Tibial nerve (tissue), 4 donors: Measurements from ENCODE around the gene CYS1. TPM values are rescaled to one million over a fixed set of nuclear protein-coding genes. Genes with fewer than 3 reads are reported as not detected.

Experiments
- DNase-seq, 2 donors: peaks; one replicate each; pipeline ENCODE4 v3.0.0-alpha.2; 2019; ENCODE audit warnings: low spot score in 2 of 2
- H3K27ac ChIP-seq, 4 donors: fragments of 200-600 bp; sonication (generic) in 3 of 4; one replicate each; pipeline ENCODE4 v1.5.1; 2017 to 2019; ENCODE audit warnings: mild to moderate bottlenecking in 1 of 4
- H3K27me3 ChIP-seq, 2 donors: fragments of 200-600 bp; sonication (generic) in 1 of 2; one replicate each; pipeline versions ENCODE4 v1.5.1 to v1.6.0; 2017 to 2019
- H3K36me3 ChIP-seq, 3 donors: fragments of 200-600 bp; sonication (generic); one replicate each; pipeline ENCODE4 v1.5.1; 2018 to 2019
- H3K4me1 ChIP-seq, 4 donors: fragments of 200-600 bp; sonication (generic) in 3 of 4; one replicate each; pipeline ENCODE4 v1.5.1; 2017 to 2019
- H3K4me3 ChIP-seq, 4 donors: fragments of 200-600 bp; sonication (generic) in 3 of 4; one replicate each; pipeline ENCODE4 v1.5.1; 2017 to 2019; ENCODE audit warnings: mild to moderate bottlenecking in 1 of 4, moderate library complexity in 1 of 4
- H3K9me3 ChIP-seq, 4 donors: fragments of 200-600 bp; sonication (generic) in 3 of 4; one replicate each; pipeline ENCODE4 v1.5.1; 2017 to 2019
- CTCF ChIP-seq, 5 experiments: fragments of 200-600 bp in 3 of 5; fragments of 450-650 bp in 2 of 5; sonication (generic) in 3 of 5; IDR thresholded peaks; one replicate each; pipeline ENCODE4 v1.5.1; 2016 to 2019; ENCODE audit warnings: antibody characterized with exemption in 5 of 5, mild to moderate bottlenecking in 3 of 5, moderate library complexity in 2 of 5
- EP300 ChIP-seq, 2 donors: sonication (generic); formaldehyde crosslinking; IDR thresholded peaks; one replicate each; pipeline ENCODE4 v1.6.1; 2017; ENCODE audit warnings: antibody characterized with exemption in 2 of 2, mild to moderate bottlenecking in 1 of 2
- POLR2A ChIP-seq, 2 donors: fragments of 450-650 bp; IDR thresholded peaks; one replicate each; pipeline ENCODE4 v1.6.1; 2017; ENCODE audit warnings: antibody characterized with exemption in 2 of 2, mild to moderate bottlenecking in 2 of 2, moderate library complexity in 2 of 2
- whole genome bisulfite sequencing, 2 donors: methylation state at CpG; one replicate each; pipeline ENCODE4 v1.1.5; 2018; 5-methylcytosine and 5-hydroxymethylcytosine counted together
- total RNA-seq, 4 donors: library from RNA; depleted of rRNA; stranded (reverse); fragments of >200 nt; gene quantifications; one replicate each; pipeline ENCODE4 v1.1.0, GENCODE V29; 2016

The CYS1 gene
- total RNA-seq, 4 donors from 2014 or later, result 2.7 to 17.5 (median 10.9) TPM

GRCh38 chr2:10056439-10056838 is 23.8 kb downstream of the CYS1 start:
- TF ChIP-seq CTCF (IDR thresholded peaks at IDR 0.05) (no peak), POLR2A (IDR thresholded peaks at IDR 0.05) (no peak), EP300 (IDR thresholded peaks at IDR 0.05) (no peak)
- 68 to 69% methylated on average over 11 of the region's 11 CpGs for WGBS, 2 donors

GRCh38 chr2:10054976-10055375 is 25.2 kb downstream of the CYS1 start:
- H3K4me3 ChIP-seq, result no peak overlapping the region
- peaks cover 0 to 50% (median 0%) of the 10 kb centered on the region in 3 donors for H3K36me3 ChIP-seq
- H3K4me1 ChIP-seq, result peaks cover 0 to 59% (median 18%) of the 10 kb centered on the region in 4 donors
- 86 to 96% methylated on average over 7 of the region's 7 CpGs for WGBS, 2 donors
- H3K27ac ChIP-seq, result no peak overlapping the region
- no peak for TF ChIP-seq EP300 (IDR thresholded peaks at IDR 0.05)
- no peak for TF ChIP-seq CTCF (IDR thresholded peaks at IDR 0.05)
- TF ChIP-seq POLR2A (IDR thresholded peaks at IDR 0.05), result no peak
- no peaks in the 10 kb centered on the region for H3K9me3 ChIP-seq
- H3K27me3 ChIP-seq, result no peaks in the 10 kb centered on the region
- no peak for DNase-seq

More at GRCh38 chr2:10056439-10056838, 23.8 kb downstream of the CYS1 start:
- DNase-seq, result no peak
- Histone ChIP-seq H3K27ac (no peak overlapping the region), H3K4me3 (no peak overlapping the region), H3K36me3 (peaks cover 0 to 37% (median 0%) of the 10 kb centered on the region in 3 donors), H3K4me1 (peaks cover 0 to 56% (median 18%) of the 10 kb centered on the region in 4 donors), H3K9me3 (no peaks in the 10 kb centered on the region), H3K27me3 (no peaks in the 10 kb centered on the region)

- Histone ChIP-seq H3K27ac (no peak overlapping the region), H3K4me3 (no peak overlapping the region), H3K9me3 (no peaks in the 10 kb centered on the region), H3K4me1 (peaks cover 0 to 65% (median 18%) of the 10 kb centered on the region in 4 donors), H3K36me3 (peaks cover 0 to 55% (median 0%) of the 10 kb centered on the region in 3 donors), H3K27me3 (no peaks in the 10 kb centered on the region)
- TF ChIP-seq POLR2A (IDR thresholded peaks at IDR 0.05) (no peak), EP300 (IDR thresholded peaks at IDR 0.05) (no peak), CTCF (IDR thresholded peaks at IDR 0.05) (no peak)
- DNase-seq, result no peak
- 66 to 70% methylated on average over 7 of the region's 7 CpGs for WGBS, 2 donors
Observed at GRCh38 chr2:10054424-10054823, 25.8 kb downstream of the CYS1 start.

- no peak for TF ChIP-seq EP300 (IDR thresholded peaks at IDR 0.05)
- no peak for TF ChIP-seq POLR2A (IDR thresholded peaks at IDR 0.05)
- no peak for TF ChIP-seq CTCF (IDR thresholded peaks at IDR 0.05)
- H3K27me3 ChIP-seq, result no peaks in the 10 kb centered on the region
- H3K4me1 ChIP-seq, result peaks cover 0 to 75% (median 20%) of the 10 kb centered on the region in 4 donors
- peak overlapping the region in 2 of 4 donors; percentile 1 to 46 for H3K27ac ChIP-seq
- H3K4me3 ChIP-seq, result no peak overlapping the region
- H3K9me3 ChIP-seq, result no peaks in the 10 kb centered on the region
- DNase-seq, result no peak
- H3K36me3 ChIP-seq, result peaks cover 0 to 63% (median 0%) of the 10 kb centered on the region in 3 donors
- 34 to 45% methylated on average over 4 of the region's 4 CpGs for WGBS, 2 donors
Observed at GRCh38 chr2:10053351-10053750, 26.9 kb downstream of the CYS1 start.

GRCh38 chr2:10052216-10052615 is 28.0 kb downstream of the CYS1 start:
- H3K4me1 ChIP-seq, result peaks cover 0 to 76% (median 16%) of the 10 kb centered on the region in 4 donors
- H3K27me3 ChIP-seq, result no peaks in the 10 kb centered on the region
- no peak for DNase-seq
- no peak overlapping the region for H3K4me3 ChIP-seq
- no peak overlapping the region for H3K27ac ChIP-seq
- TF ChIP-seq CTCF (IDR thresholded peaks at IDR 0.05), result no peak
- TF ChIP-seq EP300 (IDR thresholded peaks at IDR 0.05), result no peak
- no peak for TF ChIP-seq POLR2A (IDR thresholded peaks at IDR 0.05)
- 84 to 86% methylated on average over 16 of the region's 16 CpGs for WGBS, 2 donors
- H3K9me3 ChIP-seq, result no peaks in the 10 kb centered on the region
- H3K36me3 ChIP-seq, result peaks cover 0 to 74% (median 0%) of the 10 kb centered on the region in 3 donors
